ENCODE measurements around the gene DCAKD.
A peak's percentile ranks its signal among the peaks of the same experiment; 100 is the strongest.

Gene DCAKD, protein sequence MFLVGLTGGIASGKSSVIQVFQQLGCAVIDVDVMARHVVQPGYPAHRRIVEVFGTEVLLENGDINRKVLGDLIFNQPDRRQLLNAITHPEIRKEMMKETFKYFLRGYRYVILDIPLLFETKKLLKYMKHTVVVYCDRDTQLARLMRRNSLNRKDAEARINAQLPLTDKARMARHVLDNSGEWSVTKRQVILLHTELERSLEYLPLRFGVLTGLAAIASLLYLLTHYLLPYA

DNA sequence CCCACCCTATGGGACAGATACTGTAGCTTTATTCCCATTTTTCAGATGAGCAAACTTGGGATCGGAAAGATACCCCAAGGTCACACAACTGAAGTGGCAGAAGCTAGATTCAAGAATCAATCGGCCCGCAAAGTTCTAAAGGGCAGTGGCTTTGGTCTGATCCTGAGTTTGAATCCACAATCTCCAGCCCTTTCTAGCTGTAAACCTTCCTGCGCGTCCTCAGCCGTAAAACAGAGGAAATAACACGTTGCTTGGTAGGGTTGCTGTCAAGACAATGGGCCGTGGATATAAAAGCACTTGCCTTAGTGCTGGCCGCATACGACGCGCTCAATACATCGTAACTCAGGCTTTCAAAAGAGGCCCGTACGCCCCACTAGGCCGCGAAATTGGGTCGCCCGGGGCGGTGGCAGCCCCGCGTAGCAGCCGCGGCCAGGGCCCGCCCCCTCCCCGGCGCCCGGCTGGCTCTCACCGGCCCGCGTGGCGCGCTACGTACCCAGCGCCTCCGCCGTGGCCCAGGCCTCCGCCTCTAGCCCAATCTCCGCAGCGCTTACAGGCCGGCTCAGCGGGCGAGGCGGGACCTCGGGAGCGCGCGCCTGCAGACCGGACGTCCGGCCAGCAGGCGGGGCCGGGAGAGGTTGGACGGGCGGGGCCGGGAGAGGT lies at the start of gene DCAKD:
TSS of gene DCAKD (minus strand) at position 573 of the 660 bp plus-strand sequence. CDS start 16,747 bp downstream, outside the sequence.
- peak; percentile 95 for DNase-seq (ENCODE audit: low spot score)

DNA sequence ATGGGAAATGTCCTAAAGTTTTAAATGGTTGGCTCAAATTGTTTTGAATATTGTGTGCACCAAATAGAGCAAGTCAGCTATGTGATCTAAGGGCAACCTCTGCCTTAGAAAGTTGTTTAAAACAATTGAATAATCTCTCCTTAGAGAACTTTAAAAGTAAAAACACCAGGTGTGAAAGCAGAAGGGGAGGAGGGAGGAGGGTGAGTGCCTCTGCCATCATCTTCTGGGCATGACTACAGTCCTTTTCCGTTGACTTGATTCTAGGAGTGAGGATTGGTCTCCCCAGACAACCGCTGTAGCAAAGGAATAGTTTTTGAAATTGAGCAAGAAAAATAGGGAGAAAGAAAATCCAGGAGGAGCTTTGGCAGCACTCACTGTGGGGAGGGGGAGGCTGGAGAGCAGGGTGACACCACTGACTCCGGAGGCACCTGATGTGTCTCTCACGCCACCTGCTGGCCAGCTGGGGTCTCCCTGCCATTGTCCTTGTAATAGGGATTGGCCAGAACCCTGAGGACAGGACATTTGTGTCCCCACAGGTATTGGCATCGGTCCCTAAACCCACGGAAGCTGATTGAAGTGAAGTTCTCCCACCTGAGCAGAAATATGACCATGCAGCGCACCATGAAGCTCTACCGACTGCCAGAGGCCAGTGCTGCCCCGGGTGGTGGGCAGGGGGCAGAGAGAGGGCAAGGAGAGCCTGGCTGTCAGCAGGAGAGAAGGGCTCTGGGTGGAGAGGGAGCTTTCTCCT lies 47.6 kb upstream of the DCAKD start:
- DNase-seq (ENCODE audit: low spot score): peak; percentile 89

DNA sequence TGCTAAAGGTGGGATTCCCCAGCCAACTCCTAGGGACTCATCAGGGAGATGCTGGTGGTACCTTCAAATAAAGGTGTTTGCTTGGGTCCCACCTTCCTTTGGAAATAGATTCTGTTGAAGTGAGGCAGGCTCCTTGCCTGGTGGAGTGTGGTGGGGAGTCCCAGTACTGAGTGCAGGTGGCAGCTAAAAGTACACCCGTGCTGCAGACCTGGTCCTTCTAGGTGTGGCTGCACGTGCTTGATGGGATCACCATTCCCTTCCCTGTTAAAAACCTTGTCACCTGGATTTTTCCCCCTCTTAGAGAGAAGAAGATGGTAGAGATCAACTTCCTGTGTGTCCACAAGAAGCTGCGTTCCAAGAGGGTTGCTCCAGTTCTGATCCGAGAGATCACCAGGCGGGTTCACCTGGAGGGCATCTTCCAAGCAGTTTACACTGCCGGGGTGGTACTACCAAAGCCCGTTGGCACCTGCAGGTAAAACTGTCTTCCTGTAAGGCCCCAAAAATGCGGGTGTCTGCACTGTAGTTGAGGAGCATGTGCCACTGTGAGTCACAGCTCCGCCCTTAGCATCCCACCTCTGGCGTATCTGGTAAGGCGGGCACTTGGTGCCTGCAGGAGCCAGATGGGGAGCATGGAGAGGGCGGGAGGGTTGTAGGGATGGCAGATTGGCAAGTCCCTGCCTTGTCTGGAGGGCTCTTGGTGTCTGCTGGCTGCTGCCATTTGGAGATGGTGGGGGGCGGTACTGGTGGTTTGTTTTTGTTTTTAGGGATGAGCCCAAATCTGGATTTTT lies 46.8 kb upstream of the DCAKD start:
- no peak for DNase-seq (ENCODE audit: low spot score)

DNA sequence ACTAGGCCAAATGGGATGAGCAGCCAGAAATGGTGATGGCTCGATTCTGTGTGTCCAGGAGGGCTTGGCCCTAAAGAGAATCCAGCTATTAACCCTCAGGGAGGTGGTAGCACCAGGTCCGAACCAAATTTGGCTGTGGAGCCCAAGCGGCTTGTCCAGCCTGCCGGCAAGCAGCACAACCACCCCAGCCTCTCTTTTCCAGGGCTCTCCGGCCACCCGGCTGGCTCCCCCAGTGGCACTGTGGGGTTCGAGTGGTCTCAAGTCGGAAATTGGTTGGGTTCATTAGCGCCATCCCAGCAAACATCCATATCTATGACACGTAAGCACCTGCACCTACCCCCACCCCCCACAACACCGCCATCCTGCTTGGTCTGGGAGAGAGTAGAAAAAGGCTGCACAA lies 45.5 kb upstream of the DCAKD start:
- no peak for DNase-seq (ENCODE audit: low spot score)

DNA sequence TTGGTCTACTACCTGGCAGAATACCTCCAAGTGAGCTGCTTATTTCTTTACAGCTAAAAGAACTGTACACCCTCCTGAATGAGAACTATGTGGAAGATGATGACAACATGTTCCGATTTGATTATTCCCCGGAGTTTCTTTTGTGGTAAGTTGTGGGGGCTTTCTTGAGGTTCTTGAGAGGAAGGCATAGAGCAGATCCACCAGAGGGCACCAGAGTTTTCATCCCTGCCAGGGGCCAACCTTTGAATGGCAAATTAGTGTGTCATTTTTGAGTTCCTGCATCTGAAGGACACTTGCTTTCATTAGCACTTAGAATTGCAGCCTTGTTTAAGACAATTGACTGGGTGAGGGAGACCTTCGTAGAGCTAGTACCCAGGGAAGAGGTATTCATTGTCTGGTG lies 44.7 kb upstream of the DCAKD start:
- no peak for DNase-seq (ENCODE audit: low spot score)

DNA sequence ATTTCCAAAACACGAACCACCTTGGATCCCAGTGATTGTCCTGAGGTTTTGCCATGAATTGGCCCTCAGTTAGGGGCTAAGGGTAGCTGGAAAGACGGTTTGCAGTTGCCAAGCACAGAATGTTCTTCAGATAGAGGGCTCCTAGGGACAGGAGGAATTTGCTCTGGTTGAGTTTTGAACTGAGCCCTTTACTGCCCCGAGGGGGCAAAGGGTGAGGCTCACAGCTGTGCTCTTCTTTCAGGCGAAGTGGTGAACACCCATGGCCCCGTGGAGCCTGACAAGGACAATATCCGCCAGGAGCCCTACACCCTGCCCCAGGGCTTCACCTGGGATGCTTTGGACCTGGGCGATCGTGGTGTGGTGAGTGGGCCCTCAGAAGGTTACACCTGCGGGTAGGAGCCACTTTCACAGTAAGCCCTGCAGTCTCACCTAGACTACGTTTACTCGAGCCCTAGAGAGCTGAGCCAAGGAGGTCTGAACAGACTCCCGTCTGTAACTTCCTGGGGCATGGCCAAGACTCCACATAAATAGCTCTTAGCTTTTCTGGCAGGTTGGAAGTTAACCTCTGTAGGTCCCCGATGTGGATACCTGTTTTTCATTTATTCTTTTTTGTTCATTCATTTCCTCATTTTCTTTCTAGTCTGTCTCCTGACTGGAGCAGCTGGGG lies 42.1 kb upstream of the DCAKD start:
- DNase-seq (ENCODE audit: low spot score): no peak

DNA sequence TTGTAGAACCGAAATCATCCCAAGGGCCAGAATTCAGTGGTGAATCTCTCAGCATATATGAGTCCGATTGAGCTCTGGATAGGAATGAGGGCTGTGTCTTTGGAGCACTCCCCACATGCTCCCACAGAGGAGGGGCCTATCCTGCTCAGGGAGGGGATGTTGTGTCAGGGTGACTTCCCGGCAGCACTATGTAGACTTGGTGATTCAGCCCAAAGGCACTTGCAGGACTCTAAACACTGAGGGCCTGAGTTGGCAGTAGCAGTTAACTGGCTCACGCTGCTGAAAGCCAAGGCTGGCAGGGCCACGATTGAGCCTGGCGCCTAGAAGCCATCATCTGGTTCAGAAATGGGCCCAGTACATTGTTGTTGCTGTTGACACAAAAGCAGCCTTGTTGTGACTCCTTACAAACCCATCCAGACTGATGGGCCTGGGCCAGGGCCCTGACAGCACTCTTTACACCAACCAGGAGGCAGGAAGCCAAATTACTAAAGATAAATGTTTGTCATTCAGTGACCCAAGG lies 41.5 kb upstream of the DCAKD start:
- DNase-seq (ENCODE audit: low spot score): peak; percentile 98

DNA sequence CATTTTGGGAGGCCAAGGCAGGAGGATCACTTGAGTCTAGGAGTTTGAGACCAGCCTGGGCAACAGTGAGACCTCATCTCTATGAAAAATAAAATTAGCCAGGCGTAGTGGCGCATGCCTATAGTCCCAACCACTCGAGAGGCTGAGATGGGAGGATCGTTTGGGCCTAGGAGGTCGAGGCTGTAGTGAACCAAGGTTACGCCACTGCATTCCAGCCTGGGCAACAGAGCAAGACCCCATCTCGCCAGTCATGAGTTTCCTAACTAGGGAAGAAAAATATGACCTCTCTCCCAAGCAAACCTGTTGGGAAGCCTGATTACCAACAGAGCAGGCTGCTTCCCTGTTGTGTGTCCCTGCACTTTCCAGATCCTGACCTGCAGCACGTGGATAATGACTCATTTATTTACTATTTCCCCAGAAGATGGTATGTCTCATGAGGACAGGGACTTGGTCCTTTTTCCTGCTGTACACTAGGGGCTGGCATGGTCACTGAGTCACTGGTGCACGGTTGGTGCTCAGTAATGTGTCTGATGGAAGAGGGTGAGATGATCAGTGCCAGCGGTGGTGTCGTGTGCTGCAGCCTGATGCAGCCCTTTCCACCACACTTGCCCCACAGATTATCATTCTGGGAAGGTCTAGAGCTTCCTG lies 40.5 kb upstream of the DCAKD start:
- no peak for DNase-seq (ENCODE audit: low spot score)

DNA sequence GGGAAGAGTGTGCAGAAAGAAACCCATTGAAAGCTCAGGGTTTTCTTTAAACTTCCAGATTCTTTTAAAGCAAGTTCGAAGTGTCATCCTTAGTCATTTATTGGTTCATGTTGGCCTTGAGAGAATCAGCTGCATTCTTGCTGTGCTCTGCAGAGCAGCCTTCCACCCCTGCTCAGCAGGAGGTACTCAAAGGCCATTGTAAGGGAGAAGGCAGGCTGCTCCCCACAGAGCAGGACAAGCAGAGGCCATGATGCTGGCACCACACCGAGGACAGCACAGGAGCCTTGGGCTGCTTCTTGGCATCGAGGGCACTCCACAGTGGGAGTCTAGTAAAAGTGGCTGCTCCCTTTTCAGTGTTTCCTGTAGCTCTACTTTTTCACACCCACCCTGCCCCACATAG lies 39.3 kb upstream of the DCAKD start:
- DNase-seq (ENCODE audit: low spot score): no peak

DNA sequence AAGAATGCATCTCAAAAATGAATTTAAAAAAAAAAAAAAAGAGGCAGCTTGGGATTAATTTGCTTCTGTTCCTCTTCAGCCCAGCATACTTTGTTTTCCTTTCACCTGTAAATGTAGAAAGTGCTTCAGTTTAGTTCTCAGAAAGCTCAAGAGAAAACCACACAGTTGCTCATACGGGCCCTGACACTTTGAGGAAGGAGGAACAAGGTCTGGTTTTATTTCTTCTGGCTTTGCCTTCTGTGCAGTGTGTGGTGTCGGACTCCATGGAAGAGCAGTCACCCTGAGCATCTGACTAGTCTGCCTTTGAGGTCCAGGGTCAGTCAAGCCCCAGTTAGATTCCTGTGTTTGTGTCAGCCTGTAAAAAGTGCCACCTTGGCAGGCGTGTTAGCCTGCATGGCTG lies 37.3 kb upstream of the DCAKD start:
- DNase-seq (ENCODE audit: low spot score): no peak

DNA sequence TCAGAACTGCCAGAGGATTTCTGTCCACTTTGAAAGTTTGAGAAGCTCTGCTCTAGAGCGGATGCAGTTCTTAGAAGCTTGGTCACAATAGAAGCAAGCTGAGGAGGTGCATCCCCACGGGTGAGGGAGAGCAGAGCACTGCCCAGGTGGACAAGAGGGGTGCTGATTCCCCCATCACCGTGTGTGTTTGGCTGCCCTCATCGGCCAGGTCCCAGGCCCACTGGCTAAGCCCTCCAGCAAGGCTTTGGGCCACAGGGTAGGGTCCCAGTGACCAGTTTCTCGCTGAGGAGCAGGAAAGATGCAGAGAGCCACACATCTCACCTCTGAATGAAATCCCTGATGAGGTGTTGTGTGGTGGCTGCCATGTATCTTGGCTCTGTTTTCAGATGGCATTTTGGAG lies 36.5 kb upstream of the DCAKD start:
- no peak for DNase-seq (ENCODE audit: low spot score)

DNA sequence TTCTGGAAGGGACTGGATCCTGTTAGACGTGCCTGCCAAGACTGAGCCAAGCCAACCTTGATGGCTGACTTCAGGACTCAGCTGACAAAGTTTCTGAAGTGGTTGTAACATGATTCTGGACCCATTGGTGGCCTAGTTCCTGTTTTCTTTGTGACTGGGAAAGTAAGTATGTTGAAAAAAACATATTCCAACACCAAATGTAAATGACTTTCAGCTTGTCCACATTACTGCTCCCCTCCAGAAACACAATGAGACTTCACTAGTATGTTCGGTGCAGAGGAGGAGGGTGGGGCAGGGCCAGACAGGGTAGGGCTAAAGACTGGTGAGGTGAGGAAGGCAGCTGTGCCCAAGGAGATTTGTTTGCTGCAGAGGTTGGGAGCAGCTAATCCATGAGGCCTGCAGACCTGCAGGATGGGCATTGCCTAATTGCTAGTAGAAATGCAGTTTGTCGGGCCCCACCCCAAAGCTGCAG lies 36.1 kb upstream of the DCAKD start:
- DNase-seq (ENCODE audit: low spot score): no peak

DNA sequence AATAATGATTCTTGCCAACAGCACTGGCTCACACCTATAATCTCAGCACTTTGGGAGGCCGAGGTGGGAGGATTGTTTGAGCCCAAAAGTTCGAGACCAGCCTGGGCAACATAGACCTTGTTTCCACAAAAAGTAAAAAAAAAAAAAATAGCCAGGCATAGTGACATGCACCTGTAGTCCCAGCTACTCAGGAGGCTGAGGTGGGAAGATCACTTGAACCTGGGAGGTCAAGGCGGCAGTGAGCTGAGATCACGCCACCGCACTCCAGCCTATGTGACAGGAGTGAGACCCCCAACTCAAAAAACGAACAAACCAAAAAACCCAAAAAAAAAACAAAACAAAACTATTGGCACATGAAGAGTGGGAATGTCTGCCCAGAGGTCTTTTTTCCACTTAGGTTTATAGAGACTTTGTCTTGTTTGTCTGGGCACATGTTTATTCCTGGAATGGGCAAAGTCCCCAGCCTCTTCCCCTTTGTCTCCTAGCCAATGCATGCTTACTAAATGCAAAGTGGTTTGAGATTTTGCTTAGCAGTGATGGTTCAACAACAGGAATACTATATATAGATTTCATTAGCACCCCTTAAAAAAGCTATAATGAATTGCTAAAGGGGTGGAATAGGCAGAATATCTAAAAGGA lies 35.6 kb upstream of the DCAKD start:
- DNase-seq (ENCODE audit: low spot score): no peak

DNA sequence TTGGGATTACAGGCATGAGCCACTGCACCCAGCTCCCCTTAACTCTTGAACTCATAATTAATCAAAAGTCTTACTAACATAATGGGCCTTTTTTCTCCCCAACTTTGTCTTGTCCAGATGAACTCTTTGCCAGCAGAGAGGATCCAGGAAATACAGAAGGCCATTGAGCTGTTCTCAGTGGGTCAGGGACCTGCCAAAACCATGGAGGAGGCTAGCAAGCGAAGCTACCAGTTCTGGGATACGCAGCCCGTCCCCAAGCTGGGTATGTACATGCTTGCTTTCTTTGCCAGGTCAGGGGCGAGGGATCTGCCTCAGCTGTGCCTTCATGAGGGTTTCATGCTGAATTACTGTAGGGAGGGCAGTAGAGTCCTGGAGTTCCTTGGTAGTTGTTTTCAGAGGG lies 35.0 kb upstream of the DCAKD start:
- no peak for DNase-seq (ENCODE audit: low spot score)

DNA sequence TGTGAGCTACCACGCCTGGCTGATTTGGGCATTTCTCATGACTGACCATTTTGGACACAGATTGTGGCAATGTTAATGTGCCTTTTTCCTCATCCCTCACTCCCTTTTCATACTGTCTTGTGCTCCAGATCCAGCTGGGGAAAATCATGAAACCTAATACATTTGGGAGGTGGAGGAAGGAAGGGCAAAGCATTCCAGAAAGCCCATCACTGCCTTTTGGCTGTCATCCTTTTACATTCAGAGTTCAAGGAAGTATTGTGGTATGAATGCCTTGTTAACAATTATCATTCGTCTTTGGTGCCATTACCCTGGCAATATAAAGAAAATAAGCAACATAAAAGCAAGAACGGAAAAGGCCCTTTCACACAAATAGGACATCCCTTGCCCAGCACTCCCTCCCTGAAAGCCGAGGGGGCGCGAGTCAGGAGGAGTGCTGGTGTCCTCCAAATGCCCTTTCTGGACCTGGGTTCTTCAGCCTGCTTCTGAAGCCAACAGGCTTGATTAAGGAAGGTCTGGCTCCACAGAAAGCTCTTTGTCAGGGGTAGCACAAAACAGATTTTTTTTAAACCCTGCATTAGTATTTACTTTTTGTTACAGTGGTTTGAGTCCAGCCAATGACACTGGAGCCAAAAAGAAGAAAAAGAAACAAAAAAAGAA lies 29.7 kb upstream of the DCAKD start:
- DNase-seq (ENCODE audit: low spot score): peak; percentile 66

DNA sequence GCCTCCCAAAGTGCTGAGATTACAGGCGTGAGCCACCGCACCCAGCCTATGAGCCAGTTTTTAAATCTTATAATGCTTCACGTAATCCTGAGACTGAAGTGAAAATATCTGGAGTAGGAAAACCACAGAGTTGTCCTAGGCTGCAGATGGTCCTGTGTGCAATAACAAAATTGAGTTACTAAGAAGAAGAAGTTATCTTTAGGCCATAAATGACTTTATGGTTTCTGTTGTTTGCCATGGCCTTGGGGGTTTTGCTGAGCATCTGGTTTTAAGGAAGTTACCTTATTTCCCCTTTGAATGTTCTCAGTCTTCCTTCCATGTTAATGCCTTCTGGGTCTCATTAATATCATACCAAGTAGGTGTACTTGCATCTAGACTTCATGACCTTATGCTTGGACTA lies 26.2 kb upstream of the DCAKD start:
- DNase-seq (ENCODE audit: low spot score): no peak

DNA sequence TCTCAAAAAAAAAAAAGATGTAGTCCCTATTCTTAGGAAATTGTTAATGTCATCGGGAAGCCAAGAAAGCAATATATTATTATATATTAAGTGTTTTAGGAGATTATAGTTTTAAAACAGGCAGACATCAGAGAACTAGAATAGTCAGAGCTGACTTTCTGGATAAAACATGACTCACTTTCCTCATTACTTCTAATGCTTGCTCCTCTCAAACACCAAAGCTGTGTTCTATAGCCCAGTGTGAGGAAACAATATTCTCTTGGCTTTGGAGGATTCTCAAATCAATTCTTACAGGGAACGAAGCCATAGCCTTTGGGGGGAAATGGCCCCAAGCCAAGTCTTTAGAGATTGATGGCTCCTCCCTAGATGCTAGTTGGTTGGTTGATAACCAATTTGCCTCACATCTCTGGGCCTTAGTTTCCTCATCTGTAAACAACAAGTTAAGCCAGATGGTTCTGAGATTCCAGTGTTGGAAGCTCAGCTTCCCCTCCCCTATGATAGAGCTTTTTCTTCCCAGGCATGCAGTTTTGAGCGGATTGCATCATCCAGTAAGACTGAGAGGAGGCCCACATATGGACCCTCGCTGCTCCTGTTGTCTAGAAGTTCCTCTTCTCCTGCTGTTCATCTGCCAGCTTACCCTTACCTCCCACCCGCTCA lies 22.1 kb upstream of the DCAKD start:
- peak; percentile 49 for DNase-seq (ENCODE audit: low spot score)

DNA sequence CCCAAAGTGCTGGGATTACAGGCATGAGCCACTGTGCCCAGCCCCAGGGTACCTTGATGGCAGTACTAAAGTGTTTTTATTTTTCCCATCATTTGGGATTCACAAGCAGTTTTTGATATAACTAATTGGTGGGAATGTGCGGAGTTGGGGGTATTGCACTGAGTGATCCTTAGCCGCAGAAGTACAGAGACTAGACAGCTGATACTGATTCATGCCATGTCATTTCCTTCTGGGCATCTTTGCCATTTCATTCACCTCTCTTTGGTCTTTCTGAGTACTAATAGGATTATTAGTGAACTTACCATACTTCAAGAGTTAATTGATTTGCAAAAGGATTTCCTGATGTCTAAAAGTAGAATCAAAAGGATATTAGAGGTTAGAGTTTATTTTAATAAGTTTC lies 19.4 kb upstream of the DCAKD start:
- DNase-seq (ENCODE audit: low spot score): no peak

DNA sequence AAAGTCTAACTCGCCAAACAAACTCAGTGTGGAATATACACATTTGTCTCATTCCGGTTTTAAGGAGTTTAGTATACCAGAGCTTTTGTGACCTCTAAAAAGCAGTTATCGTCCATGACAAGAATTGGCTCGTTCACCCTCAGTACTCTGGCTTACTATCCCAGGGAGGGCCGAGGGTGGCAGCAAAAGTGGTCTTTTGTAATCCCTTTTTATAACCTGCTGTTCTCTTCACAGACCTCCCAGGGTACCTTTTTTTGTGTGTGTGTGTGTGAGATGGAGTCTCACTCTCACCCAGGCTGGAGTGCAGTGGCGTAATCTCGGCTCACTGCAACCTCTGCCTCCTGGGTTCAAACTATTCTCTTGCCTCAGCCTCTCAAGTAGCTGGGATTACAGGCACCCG lies 18.6 kb upstream of the DCAKD start:
- no peak for DNase-seq (ENCODE audit: low spot score)
